Right lobe of liver (tissue), 6 donors: Measurements from ENCODE around the gene B4GALNT3. TPM values are rescaled to one million over a fixed set of nuclear protein-coding genes. Genes with fewer than 3 reads are reported as not detected.
A peak's percentile ranks its signal among the peaks of the same experiment; 100 is the strongest.

Source experiments
- ATAC-seq, 4 donors: fragments of 200-7000 bp; cut with Tn5 transposase; one replicate each; pipeline ENCODE4 v1.9.1; 2020; ENCODE audit warnings: mild to moderate bottlenecking in 4 of 4, moderate library complexity in 4 of 4
- DNase-seq, 3 donors: peaks; one replicate each; pipeline ENCODE4 v3.0.0-alpha.2; 2020
- H3K27ac ChIP-seq, 3 donors: fragments of 200-600 bp; one replicate each; pipeline ENCODE4 v1.8.0; 2022
- H3K27me3 ChIP-seq, 2 donors: fragments of 200-600 bp; one replicate each; pipeline ENCODE4 v1.8.0; 2022
- H3K36me3 ChIP-seq, 4 donors: fragments of 200-600 bp; sonication (generic) in 1 of 4; one replicate each; pipeline versions ENCODE4 v1.5.1 to v1.8.0; 2017 to 2022; ENCODE audit warnings: control low read depth in 1 of 4
- H3K4me1 ChIP-seq, 4 donors: fragments of 200-600 bp; sonication (generic) in 1 of 4; one replicate each; pipeline versions ENCODE4 v1.5.1 to v1.8.0; 2017 to 2022; ENCODE audit warnings: control low read depth in 1 of 4
- H3K4me3 ChIP-seq, 3 donors: fragments of 200-600 bp; one replicate each; pipeline ENCODE4 v1.8.0; 2022
- H3K9me3 ChIP-seq, 4 donors: fragments of 200-600 bp; sonication (generic) in 1 of 4; one replicate each; pipeline versions ENCODE4 v1.5.1 to v1.8.0; 2017 to 2022; ENCODE audit warnings: control low read depth in 1 of 4
- CTCF ChIP-seq, 4 donors: fragments of 200-600 bp in 3 of 4; fragments of 450-650 bp in 1 of 4; IDR thresholded peaks; one replicate each; pipeline versions ENCODE4 v1.5.1 to v1.8.0; 2016 to 2022; ENCODE audit warnings: antibody characterized with exemption in 4 of 4, mild to moderate bottlenecking in 2 of 4
- POLR2A ChIP-seq: fragments of 450-650 bp; IDR thresholded peaks from one replicate; pipeline ENCODE4 v1.6.1; 2017; ENCODE audit warnings: antibody characterized with exemption, mild to moderate bottlenecking
- WGBS: methylation state at CpG from one replicate; pipeline ENCODE4 v1.1.6; 2018; ENCODE audit warnings: low coverage, low lambda C conversion rate; ENCODE audit not compliant: insufficient coverage; ENCODE audit errors: missing lambda C conversion rate; 5-methylcytosine and 5-hydroxymethylcytosine counted together
- intact Hi-C, 2 donors: fragments of 100-400 bp; cut with DNase I; formaldehyde crosslinking; loops; one replicate each; pipeline versions ENCODE4 v1.11.2 to v1.14.1; 2022
- total RNA-seq, 6 experiments: library from RNA; depleted of rRNA in 2 of 6; stranded (reverse); fragments of >200 nt in 2 of 6; fragmentation: NEBNext Ultra II Directional in 3 of 6; extraction: Animal tissue kit (Norgen Biotek cat#: 25700) in 3 of 6; gene quantifications; one replicate each; pipeline versions ENCODE4 v1.1.0 to v1.2.4, GENCODE V29; 2016 to 2023
- donor health status: DM: no; HTN: yes; CAD: no.
- donor health status: DM: no; HTN: no; CAD: no.
- donor health status: DM: no; HTN: no; CAD: no.
- donor health status: DM: no; HTN: yes; CAD: no.
- donor health status: DM: no; HTN: yes; CAD: no.

B4GALNT3 gene
- total RNA-seq, 6 experiments from 2014 or later = 0.12 to 2.0 (median 0.38) TPM

- intact Hi-C loops = no loop called here
- Histone ChIP-seq H3K27ac (no peak overlapping the region), H3K27me3 (no peaks in the 10 kb centered on the region), H3K4me1 (no peaks in the 10 kb centered on the region), H3K4me3 (no peak overlapping the region), H3K36me3 (no peaks in the 10 kb centered on the region), H3K9me3 (no peaks in the 10 kb centered on the region)
- TF ChIP-seq CTCF (IDR thresholded peaks at IDR 0.05) (no peak), POLR2A (no peak)
- ATAC-seq (no peak), DNase-seq (no peak)
- 49% methylated on average over 3 of the region's 9 CpGs for whole genome bisulfite sequencing
Observed at GRCh38 chr12:507391-507796, 47.7 kb downstream of the B4GALNT3 start.

- Histone ChIP-seq H3K4me1 (no peaks in the 10 kb centered on the region), H3K36me3 (no peaks in the 10 kb centered on the region), H3K4me3 (no peak overlapping the region), H3K9me3 (no peaks in the 10 kb centered on the region), H3K27ac (no peak overlapping the region), H3K27me3 (no peaks in the 10 kb centered on the region)
- no peak for TF ChIP-seq POLR2A
- no peak for TF ChIP-seq CTCF (IDR thresholded peaks at IDR 0.05)
- no peak for DNase-seq
- intact Hi-C loops = no loop called here
- no peak for ATAC-seq
- WGBS = 24% methylated on average over 2 of the region's 2 CpGs
Observed at GRCh38 chr12:508145-508544, 48.4 kb downstream of the B4GALNT3 start.

GRCh38 chr12:508795-509194 is 49.1 kb downstream of the B4GALNT3 start:
- H3K9me3 ChIP-seq = no peaks in the 10 kb centered on the region
- H3K36me3 ChIP-seq = no peaks in the 10 kb centered on the region
- DNase-seq = no peak
- no peaks in the 10 kb centered on the region for H3K27me3 ChIP-seq
- TF ChIP-seq POLR2A (no peak), CTCF (IDR thresholded peaks at IDR 0.05) (no peak)
- H3K4me1 ChIP-seq = no peaks in the 10 kb centered on the region
- H3K27ac ChIP-seq = no peak overlapping the region
- H3K4me3 ChIP-seq = no peak overlapping the region
- intact Hi-C loops = no loop called here
- ATAC-seq = no peak
- 70% methylated on average over 3 of the region's 5 CpGs for WGBS

GRCh38 chr12:509500-509899 is 49.8 kb downstream of the B4GALNT3 start:
- intact Hi-C loops = no loop called here
- no peaks in the 10 kb centered on the region for H3K36me3 ChIP-seq
- no peak overlapping the region for H3K27ac ChIP-seq
- no peaks in the 10 kb centered on the region for H3K4me1 ChIP-seq
- DNase-seq (no peak), ATAC-seq (peak in 3 of 4 donors; percentile 11 to 51 (median 28))
- no peak overlapping the region for H3K4me3 ChIP-seq
- TF ChIP-seq CTCF (IDR thresholded peaks at IDR 0.05) (no peak), POLR2A (no peak)
- no peaks in the 10 kb centered on the region for H3K27me3 ChIP-seq
- no peaks in the 10 kb centered on the region for H3K9me3 ChIP-seq
- 23% methylated on average over 4 of the region's 5 CpGs for WGBS
